ENCODE measurements around the gene RAP1A.

RAP1A gene

DNA sequence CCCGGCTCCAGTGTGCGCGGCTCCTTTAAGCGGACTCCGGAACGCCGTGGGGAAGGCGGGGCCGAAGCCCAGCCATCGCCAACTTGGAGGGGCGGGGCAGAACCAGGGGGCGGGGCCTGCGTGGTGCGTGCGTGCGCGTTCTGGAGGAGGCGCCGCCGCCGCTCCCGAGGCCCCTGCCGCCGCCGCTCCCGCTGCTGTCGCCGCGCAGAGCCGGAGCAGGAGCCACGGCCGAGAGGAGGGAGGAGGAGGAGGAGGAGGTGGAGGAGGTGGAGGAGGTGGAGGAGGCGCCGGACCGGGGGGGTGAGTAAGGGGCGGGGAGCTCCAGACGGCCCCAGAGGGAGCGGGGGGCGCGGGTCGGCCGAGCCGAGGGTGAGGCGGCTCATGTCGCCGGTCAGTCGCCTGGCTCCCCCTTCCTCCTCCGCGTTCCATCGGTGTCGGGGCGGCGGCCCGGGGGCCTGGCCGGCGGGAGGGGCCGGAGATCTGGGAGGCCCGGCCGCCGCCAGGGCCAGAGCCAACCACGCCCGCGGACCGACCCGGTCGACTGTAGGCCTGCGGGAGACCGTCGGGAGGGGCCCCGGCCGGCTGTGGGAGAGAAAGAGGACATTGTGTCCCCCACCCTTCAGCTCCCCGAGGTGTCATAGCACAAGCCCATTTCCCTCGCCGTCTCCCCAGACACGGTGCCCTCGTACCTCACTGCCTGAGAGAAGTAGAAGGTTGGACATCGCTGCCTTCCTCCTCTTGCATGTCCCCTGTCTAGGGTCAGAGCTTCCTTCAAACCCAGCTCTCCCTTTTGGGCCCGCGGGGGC, at the start of gene RAP1A:
RAP1A (plus strand) TSS at position 155 of the 806 bp plus-strand sequence. CDS start 71,572 bp downstream, outside the sequence.
- DNase-seq (ENCODE audit: low read depth): peak; percentile 94

DNA sequence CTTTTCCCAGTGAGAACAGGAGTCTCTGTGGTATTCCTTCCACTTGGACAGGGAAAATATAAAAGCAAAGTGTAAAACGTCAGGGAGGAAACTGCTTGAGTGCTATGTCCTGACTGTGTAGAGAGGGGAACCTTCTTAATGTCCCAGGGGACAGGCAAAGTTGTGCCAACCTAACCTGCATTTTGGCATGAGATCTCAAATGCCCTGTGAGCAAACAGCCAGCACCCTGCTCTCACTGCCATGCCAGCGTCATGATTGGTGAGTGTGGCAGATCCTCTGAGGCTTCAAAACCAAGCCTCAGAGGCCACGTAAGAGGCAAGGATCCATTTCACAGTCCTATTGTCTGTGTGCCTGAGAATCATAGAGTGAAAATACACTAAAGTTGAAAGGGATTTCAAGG, 49.7 kb upstream of the RAP1A start:
- no peak for DNase-seq (ENCODE audit: low read depth)

DNA sequence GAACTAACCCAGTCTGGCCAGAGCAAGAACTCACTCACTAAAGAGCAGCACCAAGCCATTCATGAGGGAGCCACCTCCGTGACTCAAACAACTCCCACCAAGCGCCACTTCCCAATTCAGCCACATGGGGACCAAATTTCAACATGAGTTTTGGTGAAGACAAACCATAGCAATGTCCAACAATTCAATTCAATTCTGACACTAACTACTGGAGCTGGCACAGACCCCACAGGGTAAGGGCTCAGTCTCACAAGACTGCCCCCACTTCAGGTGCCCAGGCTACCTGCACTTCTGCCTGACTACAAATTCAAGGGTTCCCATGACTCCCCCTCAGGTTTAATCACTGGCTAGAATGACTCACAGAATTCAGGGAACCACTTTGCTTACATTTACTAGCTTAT, 48.8 kb upstream of the RAP1A start:
- DNase-seq (ENCODE audit: low read depth): peak; percentile 27

DNA sequence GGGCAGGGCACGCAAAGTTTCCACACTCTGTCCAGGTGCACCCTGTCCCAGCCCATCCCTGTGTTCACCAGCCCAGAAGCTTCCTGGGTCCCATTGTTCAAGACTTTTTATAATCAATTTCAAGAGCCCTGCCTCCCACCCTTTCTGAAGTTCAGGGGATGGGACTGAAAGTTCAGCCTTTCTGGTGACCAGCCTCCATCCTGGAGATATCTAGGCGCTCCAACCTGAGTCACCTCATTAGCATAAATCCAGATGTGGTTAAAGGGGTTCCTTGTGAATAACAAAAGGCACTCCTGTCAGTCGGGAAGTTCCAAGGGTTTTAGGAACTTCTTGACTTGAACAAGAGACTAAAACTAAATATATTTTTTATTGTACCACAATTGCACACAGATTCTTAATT, 48.4 kb upstream of the RAP1A start:
- DNase-seq (ENCODE audit: low read depth): no peak

DNA sequence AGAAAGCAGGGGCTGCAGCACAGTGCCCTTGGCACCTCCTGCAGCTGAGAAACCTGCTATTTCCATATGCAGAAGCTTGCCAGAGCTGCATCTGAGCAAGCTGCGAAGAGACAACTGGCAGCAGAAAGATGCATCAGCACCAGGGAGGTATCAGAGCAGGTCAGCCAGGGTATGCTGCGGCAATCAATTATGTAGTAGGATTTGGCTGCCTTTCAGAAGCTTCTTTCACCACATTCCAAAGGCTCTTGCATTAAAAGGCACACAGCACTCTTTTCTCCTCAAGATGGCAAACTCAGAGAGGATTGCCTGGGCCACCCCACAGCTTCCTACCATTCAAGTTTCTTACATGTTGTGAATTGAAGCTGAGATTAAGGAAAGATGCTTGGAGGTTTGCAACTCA, 47.6 kb upstream of the RAP1A start:
- DNase-seq (ENCODE audit: low read depth): no peak

DNA sequence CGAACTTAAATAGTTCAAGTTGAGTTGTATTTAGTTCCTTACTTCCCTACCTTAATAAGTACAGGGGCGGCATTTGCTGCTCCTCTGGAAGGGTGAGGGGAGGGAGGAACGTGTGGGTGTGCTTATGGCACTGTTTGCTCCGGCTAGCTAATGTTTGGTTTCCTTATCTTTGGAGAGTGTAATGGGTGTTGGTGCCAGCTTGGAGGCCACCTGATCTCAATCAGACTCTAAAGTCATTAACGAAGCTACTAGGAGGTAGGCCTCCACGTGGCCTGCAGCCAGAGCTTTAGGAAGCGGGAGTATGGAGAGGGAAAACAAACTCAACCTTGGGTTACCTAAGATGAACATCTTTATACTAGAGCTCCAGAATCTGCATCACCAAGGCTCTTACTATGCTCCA, 43.0 kb upstream of the RAP1A start:
- no peak for DNase-seq (ENCODE audit: low read depth)

DNA sequence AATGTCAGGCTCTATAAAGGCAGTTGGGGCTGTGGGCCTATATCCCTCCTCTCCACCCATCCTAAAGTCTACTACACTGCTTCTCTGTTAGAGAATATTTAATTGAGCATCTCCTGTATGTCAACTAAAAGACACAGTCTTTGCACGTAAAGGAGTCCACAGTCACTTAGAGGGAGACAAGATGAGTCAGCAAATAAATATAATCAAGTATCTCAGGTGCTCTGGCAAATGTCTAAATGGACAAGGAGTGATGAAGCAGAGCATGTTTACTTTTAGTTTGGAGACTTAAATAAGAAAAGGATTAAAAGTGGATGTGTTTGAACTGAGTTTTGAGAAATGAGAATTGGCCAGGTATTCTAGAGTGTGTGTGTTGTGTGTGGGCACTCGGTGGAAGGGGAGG, 41.8 kb upstream of the RAP1A start:
- no peak for DNase-seq (ENCODE audit: low read depth)

DNA sequence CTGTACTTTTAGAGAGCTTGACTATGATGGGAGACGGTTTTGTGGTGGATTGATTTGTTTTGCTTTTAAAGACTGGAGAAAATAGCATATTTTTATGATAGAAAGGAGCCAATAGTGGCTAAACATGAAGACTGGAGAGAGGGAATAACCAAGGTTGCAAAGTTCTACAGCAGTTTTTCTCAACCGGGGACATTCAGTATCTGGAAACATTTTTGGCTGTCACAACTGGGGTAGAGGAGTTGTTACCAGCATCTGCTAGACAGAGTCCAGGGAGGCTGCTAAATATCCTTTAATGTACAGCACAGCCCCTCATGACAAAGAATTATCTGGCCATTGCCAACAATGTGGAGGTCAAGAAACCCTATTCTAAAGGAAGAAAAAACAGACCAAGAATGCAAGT, 38.4 kb upstream of the RAP1A start:
- DNase-seq (ENCODE audit: low read depth): no peak

DNA sequence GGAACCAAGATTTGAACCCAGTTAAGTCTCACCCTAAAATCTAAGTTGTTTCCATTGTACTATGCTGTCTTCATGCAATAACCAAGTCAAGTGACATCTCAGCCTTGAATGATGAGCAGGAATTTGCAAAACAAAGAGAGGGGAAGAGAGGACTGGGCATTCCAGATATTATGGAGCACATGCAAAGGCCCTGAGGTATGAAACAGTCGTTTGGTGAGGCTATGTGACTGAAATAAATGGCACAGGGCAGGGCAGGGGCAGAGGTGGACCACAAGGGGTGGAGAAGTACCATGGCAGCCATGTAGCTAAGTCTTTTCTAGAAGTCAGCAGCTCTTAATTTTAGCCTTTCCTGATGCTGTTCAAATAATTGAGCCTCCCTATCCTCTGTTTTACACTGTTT, 37.6 kb upstream of the RAP1A start:
- no peak for DNase-seq (ENCODE audit: low read depth)

DNA sequence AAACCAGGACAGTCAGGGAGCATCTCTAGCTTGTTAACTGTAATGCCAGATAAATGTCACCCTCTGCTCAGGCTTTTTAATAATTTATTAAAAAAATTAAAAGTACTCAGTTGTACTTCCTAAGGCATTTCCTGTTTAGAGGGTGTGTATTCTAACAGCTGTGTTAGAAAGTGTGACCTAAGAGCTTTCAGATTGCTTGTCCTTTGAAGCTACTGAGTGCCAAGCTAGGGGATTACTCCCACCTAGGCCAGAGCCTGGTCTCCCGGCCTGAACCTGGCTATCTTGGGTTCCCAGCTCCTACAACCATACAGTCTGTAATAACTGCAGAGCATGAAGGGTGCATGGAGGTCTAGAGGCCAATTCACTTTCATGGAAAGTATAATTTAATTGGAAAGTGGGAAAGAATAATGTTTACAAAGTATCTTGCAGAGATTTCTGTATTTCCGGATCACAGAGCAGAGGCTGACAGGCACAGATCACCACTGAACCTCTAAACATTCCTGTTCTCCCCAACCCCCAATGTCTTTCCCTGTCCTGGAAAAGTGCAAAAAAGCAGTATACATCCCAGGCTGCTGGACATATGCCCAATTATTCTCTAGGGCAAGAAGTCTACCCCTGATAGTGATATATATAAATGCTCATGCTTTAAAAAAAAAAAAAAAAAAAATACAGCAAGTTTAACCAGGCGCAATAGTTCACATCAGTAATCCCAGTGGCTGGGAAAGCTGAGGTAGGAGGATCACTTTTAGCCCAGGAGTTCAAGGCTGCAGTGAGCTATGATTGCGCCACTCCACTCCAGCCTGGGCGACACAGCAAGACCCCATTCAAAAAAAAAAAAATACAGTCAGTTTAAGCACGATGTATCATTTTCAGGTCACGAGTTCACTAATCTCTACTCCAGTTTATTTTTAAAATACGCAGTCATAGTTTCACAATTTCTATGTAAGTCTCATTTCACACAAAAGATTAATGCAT, 36.7 kb upstream of the RAP1A start:
- DNase-seq (ENCODE audit: low read depth): no peak

DNA sequence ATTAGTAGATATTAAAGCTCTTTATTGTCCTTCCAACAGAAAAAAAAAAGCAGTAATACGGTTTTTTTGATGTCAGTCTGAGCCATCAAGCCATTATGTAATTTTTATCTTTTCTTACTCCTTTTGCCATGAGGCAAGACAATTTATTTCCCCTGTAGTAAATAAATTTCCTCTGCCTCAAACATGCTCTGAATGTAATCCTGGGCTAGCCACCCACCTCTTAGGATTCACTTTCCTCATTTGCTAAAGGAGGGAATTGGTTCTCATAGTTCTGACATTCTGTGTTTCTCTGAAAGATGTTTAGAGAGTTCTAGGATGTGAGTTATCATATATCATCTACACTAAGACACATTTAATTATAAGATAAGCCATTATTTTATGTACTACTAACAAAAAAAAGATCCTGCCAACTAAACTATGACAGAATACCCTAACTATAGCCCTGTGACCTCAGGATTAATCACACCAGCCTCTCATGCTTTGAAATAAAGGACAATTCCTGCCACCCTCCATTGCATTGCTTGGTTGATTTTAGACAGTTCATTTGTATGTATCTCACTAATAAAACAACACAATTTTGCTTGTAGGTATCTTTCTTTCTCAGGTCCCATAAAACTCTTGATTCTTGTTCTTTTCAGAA, 34.0 kb upstream of the RAP1A start:
- DNase-seq (ENCODE audit: low read depth): no peak

DNA sequence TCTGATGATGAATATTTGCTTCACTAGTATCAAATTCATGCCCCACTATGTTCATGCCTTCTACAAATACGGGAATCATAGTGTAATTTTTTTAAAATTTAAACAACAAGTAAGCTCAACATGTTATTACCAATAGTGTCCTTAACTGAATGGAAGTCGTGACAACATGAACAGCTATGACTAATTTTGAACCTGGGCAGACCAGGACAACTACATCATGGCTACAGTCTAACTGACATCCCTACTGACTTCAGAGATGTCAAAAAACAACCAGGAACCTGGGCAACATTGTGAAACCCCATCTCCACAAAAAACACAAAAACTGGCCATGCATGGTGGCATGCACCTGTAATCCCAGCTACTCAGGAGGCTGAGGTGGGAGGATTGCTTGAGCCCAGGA, 33.5 kb upstream of the RAP1A start:
- DNase-seq (ENCODE audit: low read depth): no peak

DNA sequence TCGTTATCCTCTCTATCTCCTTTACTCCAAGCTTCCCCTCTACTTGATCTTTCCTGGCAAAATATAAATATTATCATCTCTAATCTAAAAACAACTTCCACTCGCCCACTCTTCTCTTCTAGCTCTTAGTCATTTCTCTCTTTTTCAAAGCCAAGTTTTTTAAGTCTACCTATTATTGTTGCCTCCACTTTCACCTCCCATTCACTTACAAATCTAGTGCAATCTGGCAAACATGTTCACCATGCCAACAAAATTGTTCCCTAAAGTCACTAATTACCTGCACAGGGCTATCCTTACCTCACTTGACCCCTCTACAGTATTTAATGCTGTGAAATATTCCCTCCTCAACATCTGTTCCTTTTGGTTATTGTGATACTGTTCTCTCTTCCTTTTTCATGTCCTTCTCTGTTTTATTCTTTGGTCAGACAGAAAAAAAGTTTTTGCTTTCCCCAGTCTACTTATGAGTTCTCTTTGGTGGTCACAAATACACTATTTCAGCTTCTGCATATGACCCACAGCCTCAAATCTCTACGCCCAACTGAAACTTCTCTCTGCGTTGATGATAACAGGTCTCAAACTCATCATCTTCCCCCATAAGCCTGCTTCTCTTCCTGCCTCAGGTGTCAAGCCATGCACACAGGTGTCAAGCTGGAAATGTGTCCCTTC, 31.9 kb upstream of the RAP1A start:
- DNase-seq (ENCODE audit: low read depth): no peak

DNA sequence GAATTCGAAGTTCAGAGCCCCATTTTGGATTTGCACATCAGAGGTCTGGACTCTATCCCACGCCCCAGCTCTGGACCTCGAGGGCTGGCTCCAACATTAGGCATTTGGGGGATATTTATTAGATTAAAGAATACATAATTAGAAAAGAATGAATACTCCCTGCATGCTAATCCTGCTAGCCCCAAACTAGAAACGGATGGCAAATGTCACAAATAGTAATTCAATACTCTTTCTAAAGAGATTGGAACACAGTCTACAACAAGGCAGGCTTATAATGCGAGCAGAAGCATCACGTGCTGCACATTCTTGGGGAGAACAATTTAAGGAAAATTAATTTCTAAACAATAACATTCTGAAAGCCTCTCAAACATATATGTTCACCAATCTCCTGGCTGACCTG, 27.7 kb upstream of the RAP1A start:
- DNase-seq (ENCODE audit: low read depth): no peak

DNA sequence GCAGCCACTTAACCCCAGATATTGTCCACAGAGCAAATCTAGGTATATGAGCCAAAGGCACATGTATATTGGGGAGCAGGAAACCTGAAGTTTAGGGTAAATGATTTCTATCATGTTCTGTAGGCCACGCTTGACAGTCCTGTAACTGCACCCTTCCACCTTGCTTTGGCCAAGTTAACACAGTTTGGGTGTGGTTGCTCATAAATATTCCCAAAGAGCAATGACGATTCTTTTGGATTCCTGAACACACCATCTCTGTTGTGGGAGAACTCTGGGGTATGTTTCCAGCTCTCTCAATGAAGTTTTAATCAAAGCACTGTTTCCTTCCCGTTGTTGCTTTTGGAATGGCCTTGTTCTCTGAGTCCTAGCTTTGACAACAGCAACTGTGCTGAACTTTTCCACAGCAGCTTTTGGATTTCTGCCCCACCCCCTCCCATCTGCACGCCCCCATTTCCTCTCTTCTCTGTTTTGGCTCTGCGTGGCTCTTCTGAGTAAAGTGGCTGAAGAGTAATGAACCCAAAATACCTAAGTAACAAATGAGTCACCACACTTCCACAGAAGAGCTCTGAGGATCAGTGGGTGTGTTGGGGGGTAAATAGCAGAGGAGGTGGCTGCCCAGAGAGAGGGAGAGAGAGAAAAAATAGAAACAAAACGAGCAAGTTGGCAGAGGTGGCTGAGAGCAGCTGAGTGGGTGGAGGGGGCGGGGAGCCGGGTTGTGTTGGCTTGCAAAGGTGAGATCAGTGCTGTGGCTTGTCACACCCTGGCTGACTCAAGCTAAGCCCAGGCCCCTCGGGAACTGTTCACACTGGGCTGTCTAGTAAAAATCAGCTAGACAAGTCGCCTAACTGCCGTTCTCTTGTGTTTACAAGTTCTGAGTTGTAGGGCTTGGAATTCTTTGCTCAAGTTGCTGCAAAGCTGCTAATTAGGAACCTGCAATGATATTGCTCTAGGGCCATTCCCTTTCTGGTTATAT, 26.9 kb upstream of the RAP1A start:
- DNase-seq (ENCODE audit: low read depth): peak; percentile 93

DNA sequence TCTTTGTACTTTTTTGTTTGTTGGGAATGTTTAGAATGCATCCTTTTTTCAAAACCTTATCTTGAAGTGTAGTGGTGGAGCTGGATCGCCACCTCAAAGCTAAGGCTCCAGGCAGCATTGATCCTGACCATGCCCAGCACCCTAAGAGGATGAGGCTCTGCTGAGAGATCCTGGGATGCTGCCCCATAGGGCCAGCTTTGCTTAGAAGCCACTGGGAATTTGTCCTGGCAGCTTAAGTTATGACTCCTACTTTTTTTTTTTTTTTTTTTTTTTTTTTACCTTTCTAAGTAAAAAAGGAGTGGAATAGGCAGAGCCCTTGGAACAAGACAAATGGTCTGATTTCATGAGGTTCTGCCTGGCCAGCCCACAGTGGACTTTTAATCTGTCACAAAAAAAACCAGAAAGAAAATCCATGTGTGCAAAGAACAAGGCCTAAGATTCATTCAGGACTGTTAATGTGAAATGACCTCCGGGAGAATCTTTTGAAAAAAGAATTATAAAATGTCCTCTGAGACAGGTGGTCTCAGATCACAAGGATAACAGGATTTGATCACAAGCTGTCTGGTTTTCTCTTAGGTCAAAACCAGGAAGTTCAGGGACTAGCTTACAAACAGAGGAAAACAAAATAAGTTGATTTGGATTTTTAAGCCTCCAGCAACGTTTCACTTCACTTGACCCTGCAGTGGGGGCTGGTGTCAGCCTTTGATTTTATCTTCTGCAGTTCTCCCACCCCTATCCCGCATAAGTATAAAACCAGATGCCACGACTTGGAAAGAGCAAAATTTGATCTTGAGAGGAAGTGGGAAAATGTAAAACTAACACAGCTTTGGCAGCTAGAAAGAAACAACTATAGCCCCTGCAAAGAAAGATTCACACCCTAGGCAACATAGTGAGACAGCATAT, 25.9 kb upstream of the RAP1A start:
- DNase-seq (ENCODE audit: low read depth): no peak

DNA sequence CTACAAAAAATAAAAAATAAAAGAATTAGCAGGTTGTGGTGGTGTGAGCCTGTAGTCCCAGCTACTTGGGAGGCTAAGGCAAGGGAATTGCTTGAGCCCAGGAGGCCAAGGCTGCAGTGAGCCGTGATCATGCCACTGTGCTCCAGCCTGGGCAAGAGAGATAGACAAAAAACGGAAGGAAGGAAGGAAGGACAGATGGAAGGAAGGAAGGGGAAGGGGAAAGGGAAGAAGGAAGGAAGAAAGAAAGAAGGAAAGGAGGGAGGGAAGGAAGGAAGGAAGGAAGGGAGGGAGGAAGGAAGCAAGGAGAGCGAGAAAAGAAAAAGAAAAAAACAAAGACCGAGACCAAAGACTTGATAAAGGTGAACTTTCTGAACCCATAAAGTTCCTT, 25.3 kb upstream of the RAP1A start:
- DNase-seq (ENCODE audit: low read depth): no peak

DNA sequence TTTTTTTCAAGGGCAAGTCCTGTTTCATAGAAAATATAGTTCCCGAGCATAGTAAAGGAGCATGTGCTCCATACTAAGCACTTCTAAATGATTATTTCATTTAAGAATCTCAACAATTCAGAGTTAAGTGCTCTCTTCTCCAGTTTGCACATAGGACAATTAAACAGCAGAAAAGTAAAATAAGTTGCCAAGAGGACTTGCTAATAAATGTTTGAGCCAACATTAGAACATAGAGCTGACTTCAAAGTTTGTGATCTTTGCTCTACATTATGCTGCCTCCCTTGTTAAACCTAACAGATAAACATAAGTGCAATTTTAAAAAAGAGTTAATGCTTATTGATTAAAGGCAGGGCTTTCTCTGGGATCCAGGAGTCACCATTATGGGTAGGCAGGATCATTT, 23.8 kb upstream of the RAP1A start:
- DNase-seq (ENCODE audit: low read depth): no peak

DNA sequence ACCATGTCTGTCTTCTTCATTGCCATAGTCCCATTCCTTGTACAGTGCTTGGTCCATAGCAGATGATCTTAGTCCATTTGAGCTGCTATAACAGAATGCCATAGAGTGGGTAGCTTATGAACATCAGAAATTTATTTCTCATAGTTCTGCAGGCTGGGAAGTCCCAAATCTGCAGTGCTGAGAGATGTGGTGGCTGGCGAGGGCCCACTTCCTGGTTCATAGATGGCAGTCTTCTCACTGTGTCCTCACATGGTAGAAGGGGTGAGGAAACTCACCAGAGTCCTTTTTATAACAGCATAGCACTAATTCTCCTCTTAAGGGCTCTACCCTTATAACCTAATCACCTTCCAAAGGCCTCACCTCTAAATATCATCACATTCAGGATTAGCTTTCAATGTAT, 23.1 kb upstream of the RAP1A start:
- DNase-seq (ENCODE audit: low read depth): peak; percentile 48

DNA sequence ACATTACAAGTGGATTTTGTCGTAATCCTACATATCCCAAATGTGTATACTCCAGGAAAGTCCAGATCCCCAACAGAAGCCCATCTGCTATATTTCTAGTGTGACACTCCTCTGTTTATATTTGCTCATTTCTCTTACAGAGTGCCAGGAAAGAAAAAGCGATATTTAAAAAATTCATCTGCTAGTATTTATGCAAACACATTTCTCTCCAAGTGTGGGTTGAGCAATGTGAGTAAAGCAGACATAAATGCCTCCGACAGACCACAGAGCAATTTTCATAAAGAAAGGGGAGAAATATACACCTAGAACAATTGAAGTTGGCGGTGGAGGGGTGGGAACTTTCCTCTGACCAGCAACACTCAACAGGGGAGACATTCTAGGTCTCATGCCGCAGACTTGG, 22.2 kb upstream of the RAP1A start:
- no peak for DNase-seq (ENCODE audit: low read depth)
